ENCODE results near the gene PACS2. TPM values are rescaled to one million over a fixed set of nuclear protein-coding genes. Genes with fewer than 3 reads are reported as not detected.

Gene PACS2
- 37.6 and 96.2 TPM in 2 replicates for total RNA-seq

DNA sequence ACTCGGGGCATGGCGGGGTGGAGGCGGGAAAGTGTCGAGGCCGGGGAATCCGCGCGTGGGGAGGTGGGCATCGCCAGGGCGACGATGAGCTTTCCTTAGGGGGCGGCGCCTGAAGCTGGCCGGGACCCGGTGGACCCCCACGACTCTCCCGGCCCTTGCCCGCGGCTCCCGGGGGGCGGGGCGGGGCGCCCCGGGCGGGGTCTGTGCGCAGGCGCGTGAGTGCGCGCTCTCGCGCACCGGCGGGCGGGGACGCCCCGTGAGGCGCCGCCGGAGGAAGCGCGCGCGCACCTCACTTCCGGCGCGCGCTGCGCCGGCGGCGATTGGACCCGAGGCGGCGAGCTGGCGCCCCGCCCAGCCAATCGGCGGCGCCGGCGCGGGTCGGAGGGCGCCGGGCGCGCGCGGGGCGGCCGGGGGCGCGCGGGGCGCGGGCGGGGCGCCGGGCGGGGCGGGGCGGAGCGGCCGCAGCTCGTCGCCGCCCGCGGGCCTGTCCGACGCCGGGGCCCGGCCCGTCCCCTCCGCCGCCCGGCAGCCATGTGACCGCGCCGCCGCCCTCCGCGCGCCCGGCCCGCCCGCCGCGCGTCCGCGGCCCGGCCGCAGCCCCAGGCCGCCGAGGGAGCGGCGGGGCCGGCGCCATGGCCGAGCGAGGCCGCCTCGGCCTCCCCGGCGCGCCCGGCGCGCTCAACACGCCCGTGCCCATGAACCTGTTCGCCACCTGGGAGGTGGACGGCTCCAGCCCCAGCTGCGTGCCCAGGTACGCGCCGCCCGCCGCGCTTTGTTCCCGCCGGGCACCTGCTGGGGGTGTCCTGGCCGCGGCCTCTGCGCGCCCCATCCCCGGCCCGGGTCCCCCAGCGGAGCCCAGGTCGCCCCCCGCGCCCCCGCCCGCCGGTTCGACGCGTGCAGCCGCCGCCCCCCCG lies at the start of gene PACS2:
Gene PACS2 (plus strand): TSS at position 462 of the 914 bp plus-strand sequence. CDS start 171 bp downstream, at position 633.

DNA sequence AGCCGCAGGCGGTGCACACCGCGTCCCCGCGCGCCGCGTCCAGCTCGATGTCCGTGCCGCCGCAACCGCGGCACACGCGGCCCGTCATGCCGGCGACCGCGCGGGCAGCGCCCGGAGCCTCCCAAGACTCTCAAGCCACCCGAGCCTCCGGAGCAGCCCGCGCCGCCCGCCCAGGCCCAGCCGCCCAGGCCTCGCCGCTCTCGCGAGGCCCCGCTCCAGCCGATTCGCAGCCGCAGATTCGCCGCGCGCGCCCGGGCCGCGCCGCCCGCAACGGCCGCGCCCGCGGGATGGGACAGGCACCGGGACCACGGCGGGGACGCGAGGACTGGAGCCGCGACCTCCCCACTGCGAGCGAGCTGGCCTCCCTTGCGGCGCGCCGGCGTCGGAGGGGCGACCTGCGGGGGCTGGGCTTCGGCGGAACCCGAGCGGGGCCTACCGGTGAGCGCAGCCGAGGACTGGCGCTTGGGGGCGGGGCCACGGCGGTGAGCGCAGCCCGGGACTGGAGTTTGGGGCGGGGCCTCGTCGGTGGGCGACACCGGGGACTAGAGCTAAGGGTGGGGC lies 13.9 kb upstream of the PACS2 start, which contains the start of gene BRF1:
Gene BRF1 (minus strand): TSS at position 460 of the 561 bp plus-strand sequence. CDS start 372 bp downstream, at position 88.

DNA sequence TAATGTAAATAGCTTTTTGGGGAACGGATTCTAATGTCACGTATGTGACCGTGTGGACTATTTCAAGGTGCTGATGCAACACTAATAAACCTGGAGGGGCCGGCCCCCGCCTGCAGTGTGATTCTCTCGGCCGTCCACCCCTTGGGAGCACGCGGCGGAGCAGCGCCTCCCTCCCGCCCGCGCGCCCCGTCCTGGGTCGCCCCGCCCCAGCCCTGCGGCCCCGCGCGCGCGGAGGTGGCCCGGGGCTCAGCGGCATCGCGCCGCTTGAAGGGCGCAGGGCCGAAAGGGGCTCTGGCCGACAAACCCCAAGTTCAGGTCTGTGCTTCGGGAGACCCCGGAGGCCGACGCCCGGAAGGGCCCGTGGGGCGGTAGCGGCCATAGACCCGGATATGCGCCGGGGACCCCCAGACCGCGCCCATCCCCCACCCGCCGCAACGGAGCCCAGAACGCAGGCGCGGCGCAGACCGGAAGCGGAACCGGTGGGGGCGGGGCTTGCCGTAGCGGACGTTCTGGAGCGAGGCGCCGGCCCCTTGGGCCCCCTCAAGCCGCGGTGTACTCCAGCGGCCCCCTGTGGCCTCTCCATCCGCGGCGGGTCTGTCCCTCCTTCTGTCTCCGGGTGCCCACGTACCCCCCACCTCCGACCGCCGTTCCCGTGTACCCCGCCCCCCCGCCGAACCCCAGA lies 83.6 kb downstream of the PACS2 start, which contains the start of gene TEX22:
Gene TEX22 (plus strand): TSS at position 495 of the 682 bp plus-strand sequence. CDS start 803 bp downstream, outside the sequence.

DNA sequence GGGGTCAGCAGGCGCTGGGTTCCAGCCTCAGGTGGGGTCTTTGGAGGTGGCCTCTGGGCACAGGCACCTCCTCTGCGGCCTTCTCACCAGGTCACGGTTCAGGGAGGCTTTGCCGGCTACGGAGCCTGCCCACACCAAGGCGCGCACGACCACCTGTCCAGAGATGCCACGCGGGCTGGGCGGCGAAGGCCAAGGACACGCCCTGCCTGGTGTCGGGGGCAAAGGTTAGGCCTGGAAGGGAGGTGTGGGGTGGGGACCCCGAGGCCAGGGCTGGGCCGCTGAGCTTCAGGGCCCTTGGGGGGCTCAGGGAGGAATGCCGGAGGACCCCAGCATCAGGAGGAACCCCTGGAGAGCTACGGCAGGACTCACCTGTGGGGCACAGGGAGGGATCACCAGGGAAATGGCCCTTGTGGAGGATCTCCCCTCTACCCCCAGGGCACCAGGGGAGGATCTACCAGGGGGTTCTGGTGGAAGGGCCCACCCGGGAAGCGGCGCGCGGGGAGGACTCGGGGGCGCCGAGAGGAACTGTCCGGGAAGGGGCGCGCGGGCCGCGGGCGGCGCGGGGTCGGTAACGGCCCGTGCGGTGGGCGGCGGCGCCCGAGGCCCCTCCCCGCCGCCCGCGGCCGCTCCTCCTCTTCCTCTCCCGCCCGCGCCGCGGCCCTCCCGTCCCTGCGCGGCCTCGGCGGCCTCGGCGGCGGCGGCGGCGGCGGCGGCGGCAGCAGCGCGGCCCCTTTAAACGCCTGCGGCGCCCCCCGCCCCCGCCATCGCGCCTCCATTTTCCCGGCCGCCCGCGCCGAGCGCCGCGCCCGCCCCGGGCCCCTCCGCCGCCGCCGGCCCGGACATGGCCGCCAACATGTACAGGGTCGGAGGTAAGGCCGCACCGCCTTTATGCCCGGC lies 104.9 kb downstream of the PACS2 start, which contains the start of gene MTA1:
Gene MTA1 (plus strand): TSS at position 633 of the 897 bp plus-strand sequence. CDS start 209 bp downstream, at position 842.

Other genes starting within 250 kb of the PACS2 start
- gene GPR132, start 249.3 kb upstream of the PACS2 start, total RNA-seq: under 0.01 and 0.21 TPM in 2 replicates
- 19.8 and 56.0 TPM in 2 replicates for gene JAG2, start 146.0 kb upstream of the PACS2 start, total RNA-seq
- gene NUDT14, start 133.4 kb upstream of the PACS2 start, total RNA-seq: 23.4 and 31.1 TPM in 2 replicates
- gene BTBD6, start 66.2 kb upstream of the PACS2 start, total RNA-seq: 52.6 and 55.0 TPM in 2 replicates
- 15.4 and 31.3 TPM in 2 replicates for gene BRF1, start 13.7 kb upstream of the PACS2 start, total RNA-seq
- 0.28 and 0.34 TPM in 2 replicates for gene TEX22, start 83.8 kb downstream of the PACS2 start, total RNA-seq
- 26.7 and 56.9 TPM in 2 replicates for gene MTA1, start 105.1 kb downstream of the PACS2 start, total RNA-seq
- 2.1 and 21.8 TPM in 2 replicates for gene CRIP2, start 160.1 kb downstream of the PACS2 start, total RNA-seq
- gene CRIP1, start 172.1 kb downstream of the PACS2 start, total RNA-seq: 0.21 TPM in 1 of 2 replicates, not detected in the other
- gene TEDC1, start 176.5 kb downstream of the PACS2 start, total RNA-seq: 3.7 and 3.8 TPM in 2 replicates
- 0.34 and 1.4 TPM in 2 replicates for gene TMEM121, start 211.8 kb downstream of the PACS2 start, total RNA-seq

All from nasal cavity respiratory epithelium epithelial cell of viscerocranial mucosa (primary cell).